Measurements from ENCODE around the gene BANF2. TPM values are rescaled to one million over a fixed set of nuclear protein-coding genes. Genes with fewer than 3 reads are reported as not detected.

BANF2 gene
- total and polyA plus RNA-seq, 9 donors, result not detected

DNA sequence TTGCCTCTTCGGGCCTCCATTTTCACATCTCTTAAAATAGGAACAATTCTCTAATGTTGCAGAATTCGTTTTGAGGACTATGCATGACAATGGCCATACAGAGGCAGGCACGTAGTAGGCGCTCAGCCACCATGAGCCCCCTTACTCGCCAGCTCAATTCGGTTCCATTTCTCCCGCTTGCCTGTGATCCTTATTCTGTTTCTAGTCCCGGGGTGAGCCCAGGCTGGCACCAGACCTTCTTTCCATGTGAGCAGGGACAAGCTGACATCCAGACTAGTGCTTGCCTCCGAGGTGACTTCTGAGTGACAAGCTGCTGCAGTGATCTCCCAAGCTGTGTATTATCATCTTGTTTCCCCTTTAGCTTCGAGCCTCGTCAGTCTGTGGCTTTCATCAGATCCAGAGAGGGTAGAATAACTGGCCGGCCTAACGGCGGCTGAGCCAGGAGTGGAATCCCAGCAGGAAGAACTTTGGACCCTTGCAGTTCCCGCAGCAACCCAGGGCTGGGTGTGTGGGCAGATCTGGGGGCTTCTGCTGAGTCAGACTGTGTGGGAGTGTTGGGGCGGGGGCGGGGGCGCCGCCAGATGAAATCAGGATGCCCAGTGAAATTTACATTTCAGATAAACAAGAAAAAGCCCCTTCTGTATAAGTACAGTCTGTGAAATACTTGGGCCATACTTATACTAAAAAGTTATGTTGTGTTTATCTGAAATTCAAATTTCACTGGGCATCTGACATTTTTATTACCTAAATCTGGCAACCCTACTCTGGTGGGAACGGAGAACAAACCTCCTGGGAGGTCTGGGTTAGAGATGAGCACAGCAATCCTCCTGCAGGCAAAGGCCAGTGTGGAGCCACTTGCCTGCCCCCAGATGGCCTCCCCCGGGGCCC lies 10.9 kb downstream of the BANF2 start:
- TF ChIP-seq POLR2A (IDR thresholded peaks at IDR 0.05) (no peak), EP300 (IDR thresholded peaks at IDR 0.05) (no peak)
- TF ChIP-seq, protein P1, sequence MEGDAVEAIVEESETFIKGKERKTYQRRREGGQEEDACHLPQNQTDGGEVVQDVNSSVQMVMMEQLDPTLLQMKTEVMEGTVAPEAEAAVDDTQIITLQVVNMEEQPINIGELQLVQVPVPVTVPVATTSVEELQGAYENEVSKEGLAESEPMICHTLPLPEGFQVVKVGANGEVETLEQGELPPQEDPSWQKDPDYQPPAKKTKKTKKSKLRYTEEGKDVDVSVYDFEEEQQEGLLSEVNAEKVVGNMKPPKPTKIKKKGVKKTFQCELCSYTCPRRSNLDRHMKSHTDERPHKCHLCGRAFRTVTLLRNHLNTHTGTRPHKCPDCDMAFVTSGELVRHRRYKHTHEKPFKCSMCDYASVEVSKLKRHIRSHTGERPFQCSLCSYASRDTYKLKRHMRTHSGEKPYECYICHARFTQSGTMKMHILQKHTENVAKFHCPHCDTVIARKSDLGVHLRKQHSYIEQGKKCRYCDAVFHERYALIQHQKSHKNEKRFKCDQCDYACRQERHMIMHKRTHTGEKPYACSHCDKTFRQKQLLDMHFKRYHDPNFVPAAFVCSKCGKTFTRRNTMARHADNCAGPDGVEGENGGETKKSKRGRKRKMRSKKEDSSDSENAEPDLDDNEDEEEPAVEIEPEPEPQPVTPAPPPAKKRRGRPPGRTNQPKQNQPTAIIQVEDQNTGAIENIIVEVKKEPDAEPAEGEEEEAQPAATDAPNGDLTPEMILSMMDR (IDR thresholded peaks at IDR 0.05), result no peak
- WGBS, 3 donors, result 39 to 40% (median 40%) methylated on average over 21 of the region's 21 CpGs
- no peak for DNase-seq
- peaks cover 7% of the 10 kb centered on the region for H3K4me1 ChIP-seq (ENCODE audit: insufficient read depth)
- intact Hi-C loops (cut with DNase I), result no loop called here
- no peak overlapping the region for H3K4me3 ChIP-seq
- H3K9me3 ChIP-seq, result no peaks in the 10 kb centered on the region
- no peak overlapping the region for H3K27ac ChIP-seq
- H3K27me3 ChIP-seq, result no peaks in the 10 kb centered on the region
- H3K36me3 ChIP-seq, result no peaks in the 10 kb centered on the region

DNA sequence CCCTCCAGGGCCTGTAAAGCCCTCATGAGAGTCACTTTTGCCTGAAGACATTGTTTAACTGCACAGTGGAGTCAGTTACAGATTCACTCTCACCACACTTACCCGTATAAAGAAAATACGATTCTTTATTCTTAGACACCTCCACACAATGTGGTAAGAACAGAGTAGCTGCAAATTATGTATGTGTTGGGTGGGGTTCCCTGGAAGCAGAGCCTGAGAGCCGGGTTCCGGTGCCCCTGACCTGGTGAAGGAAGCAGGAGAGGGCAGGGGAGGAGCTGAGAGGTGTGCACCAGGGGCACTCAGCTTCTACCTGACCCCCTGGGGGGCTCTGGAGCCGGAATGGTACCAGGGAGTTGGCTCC lies 11.5 kb downstream of the BANF2 start:
- Histone ChIP-seq H3K36me3 (no peaks in the 10 kb centered on the region), H3K4me3 (no peak overlapping the region), H3K4me1 (ENCODE audit: insufficient read depth) (peaks cover 7% of the 10 kb centered on the region), H3K9me3 (no peaks in the 10 kb centered on the region), H3K27ac (no peak overlapping the region), H3K27me3 (no peaks in the 10 kb centered on the region)
- DNase-seq, result no peak
- WGBS, 3 donors, result 73 to 83% (median 74%) methylated on average over 5 of the region's 5 CpGs
- TF ChIP-seq EP300 (IDR thresholded peaks at IDR 0.05) (no peak), POLR2A (IDR thresholded peaks at IDR 0.05) (no peak)
- TF ChIP-seq, protein P1 (IDR thresholded peaks at IDR 0.05), result no peak
- intact Hi-C loops (cut with DNase I), result no loop called here

DNA sequence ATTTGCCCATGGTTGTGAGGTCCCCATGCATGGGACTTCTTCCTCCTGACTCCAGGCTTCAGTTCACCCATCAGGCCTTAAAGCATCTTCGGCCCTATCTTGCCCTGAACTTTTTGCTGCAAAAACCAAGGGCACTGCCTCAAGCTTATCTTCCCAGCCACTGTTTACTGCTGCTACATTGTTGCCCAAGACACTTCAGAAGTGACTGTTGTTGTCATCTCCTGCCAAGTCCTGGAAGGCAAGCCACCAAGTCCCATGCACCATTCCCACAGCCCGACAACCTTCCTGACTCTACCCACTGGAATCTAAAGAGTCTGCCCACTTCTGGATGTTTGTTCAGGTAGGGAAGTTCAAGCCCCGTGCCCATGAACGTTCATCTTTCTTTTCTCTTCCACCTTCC lies 12.4 kb downstream of the BANF2 start:
- Histone ChIP-seq H3K27ac (no peak overlapping the region), H3K4me3 (no peak overlapping the region), H3K36me3 (no peaks in the 10 kb centered on the region), H3K27me3 (no peaks in the 10 kb centered on the region), H3K9me3 (no peaks in the 10 kb centered on the region), H3K4me1 (ENCODE audit: insufficient read depth) (peaks cover 7% of the 10 kb centered on the region)
- no peak for TF ChIP-seq EP300 (IDR thresholded peaks at IDR 0.05)
- TF ChIP-seq, protein P1 (IDR thresholded peaks at IDR 0.05), result no peak
- TF ChIP-seq POLR2A (IDR thresholded peaks at IDR 0.05), result no peak
- intact Hi-C loops (cut with DNase I), result no loop called here
- no peak for DNase-seq
- 88 to 93% (median 93%) methylated on average over 4 of the region's 4 CpGs for WGBS, 3 donors

DNA sequence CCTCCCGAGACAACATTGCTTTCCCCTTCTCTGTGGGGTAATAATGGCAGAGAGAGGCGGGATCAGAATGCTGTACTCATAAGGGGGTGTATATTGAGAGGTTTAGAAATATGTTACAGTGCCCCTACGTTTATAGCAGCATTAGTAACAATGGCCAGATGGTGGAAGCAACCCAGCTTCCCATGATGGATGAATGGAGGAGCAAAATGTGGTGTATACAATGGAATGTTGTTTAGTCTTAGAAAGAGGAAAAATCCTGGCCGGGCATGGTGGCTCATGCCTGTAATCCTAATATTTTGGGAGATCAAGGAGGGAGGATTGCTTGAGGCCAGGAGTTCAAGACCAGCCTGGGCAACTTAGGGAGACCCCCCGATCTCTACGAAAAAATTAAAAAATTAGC lies 12.9 kb downstream of the BANF2 start:
- no peaks in the 10 kb centered on the region for H3K27me3 ChIP-seq
- WGBS, 3 donors, result 43 to 65% (median 49%) methylated on average over 6 of the region's 6 CpGs
- H3K27ac ChIP-seq, result no peak overlapping the region
- TF ChIP-seq, protein P1 (IDR thresholded peaks at IDR 0.05), result no peak
- TF ChIP-seq EP300 (IDR thresholded peaks at IDR 0.05), result no peak
- no peak for TF ChIP-seq POLR2A (IDR thresholded peaks at IDR 0.05)
- peaks cover 7% of the 10 kb centered on the region for H3K4me1 ChIP-seq (ENCODE audit: insufficient read depth)
- no peak overlapping the region for H3K4me3 ChIP-seq
- no peaks in the 10 kb centered on the region for H3K36me3 ChIP-seq
- intact Hi-C loops (cut with DNase I), result no loop called here
- no peak for DNase-seq
- H3K9me3 ChIP-seq, result no peaks in the 10 kb centered on the region

Measured in ovary (tissue), 9 donors.